Measurements from ENCODE around the gene ARPC1A. TPM values are rescaled to one million over a fixed set of nuclear protein-coding genes. Genes with fewer than 3 reads are reported as not detected.
A peak's percentile ranks its signal among the peaks of the same experiment; 100 is the strongest.
"Not testable (repeated sequence)": the region's sequence is repeated elsewhere in the genome, so short reads cannot be mapped to it uniquely, and the experiment has no call there.

The ARPC1A gene
- total RNA-seq, 2 donors from 2014 or later, result 72.4 to 88.0 TPM

DNA sequence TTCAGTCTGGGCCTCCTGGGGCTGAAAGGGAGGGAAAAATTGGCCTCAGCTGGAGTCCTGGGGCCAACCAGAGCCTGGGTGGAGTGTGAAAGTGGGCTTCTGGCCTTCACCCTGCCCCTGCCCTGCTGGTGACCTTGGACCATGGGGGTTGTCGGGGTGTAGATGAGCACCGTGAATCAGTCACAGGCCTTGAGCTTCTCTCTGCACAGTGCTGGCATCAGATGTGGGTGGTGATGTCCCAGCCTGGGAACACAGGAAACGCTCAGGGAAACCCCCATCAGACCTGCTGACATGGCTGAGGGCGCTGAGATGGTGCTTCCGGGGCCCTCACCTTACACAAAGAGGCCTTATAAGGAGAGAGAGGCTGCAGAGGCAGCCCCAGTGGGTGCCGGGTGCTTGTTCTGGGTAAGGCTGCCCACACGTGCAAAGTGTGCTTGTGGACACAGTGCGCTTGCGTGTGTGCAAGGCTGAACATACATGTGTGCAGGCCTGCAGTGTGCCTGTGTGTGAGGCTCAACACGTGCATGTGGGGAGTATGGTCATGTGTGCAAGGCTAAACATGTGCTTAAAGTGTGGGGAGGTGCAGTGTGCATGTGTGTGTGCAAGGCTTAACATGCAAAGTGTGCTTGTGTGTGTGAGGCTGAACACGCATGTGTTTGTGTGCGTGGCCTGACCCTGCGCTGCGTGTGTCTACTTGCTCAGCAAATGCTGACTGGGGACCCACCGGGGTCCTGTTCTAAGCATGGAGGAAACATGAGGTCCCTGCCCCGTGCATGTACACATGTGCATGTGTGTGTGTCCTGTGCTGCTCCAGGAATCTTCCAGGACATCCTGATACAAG lies 55.3 kb downstream of the ARPC1A start:
- peak overlapping the region; percentile 94 to 96 for H3K27ac Mint-ChIP-seq
- H3K9me3 Mint-ChIP-seq, result no peaks in the 10 kb centered on the region
- H3K27me3 Mint-ChIP-seq, result no peaks in the 10 kb centered on the region
- DNase-seq (ENCODE audit: low spot score) (peak; percentile 91), ATAC-seq (peak; percentile 94 to 97)
- peak overlapping the region; percentile 85 for H3K4me3 Mint-ChIP-seq
- peaks cover 39 to 41% of the 10 kb centered on the region in 2 donors for H3K4me1 Mint-ChIP-seq (ENCODE audit: low read depth in 2 of 2)
- H3K36me3 Mint-ChIP-seq, result peaks cover 15% of the 10 kb centered on the region

DNA sequence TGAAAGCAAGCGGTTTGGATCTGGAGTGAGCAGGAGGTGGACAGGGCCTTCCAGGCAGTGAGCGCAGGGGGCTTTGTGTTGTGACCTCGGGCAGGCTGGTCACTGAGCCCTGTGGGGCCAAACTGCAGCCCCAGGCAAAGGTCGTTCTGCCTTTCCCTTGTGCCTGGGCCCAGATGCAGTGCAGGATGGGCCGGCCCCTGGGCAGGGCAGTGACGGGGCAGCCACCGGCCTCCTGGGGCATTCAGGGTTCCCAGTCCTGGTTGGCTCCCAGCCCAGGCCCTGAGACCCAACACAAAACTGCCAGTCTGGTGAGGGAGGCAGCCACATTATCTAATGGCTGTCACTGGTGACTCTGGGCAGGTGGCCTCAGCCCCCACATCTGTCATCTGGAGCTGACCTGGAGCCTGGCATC lies 56.0 kb downstream of the ARPC1A start:
- no peak for ATAC-seq
- Mint-ChIP-seq H3K27ac (peak overlapping the region; percentile 94 to 96), H3K27me3 (no peaks in the 10 kb centered on the region), H3K4me3 (peak overlapping the region; percentile 85), H3K36me3 (peaks cover 15% of the 10 kb centered on the region), H3K9me3 (no peaks in the 10 kb centered on the region), H3K4me1 (ENCODE audit: low read depth in 2 of 2) (peaks cover 41% of the 10 kb centered on the region in 2 donors)
- DNase-seq (ENCODE audit: low spot score), result no peak

DNA sequence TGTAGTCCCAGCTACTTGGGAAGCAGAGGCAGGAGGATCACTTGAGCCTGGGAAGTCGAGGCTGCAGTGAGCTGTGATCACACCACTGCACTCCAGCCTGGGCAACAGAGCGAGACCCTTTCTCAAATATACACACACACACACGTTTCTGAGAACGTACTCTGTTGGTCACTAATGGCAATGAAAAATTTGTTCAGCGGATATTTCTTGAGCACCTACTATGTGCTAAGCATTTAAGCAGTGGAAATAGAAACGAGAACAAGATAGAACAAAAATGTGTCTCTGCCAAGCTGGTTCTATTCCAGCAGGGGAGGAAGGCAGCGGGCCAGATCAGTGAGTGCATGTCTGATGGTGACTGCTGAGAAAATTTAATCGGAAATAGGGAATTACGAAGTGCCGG lies 57.5 kb downstream of the ARPC1A start:
- H3K9me3 Mint-ChIP-seq, result no peaks in the 10 kb centered on the region
- H3K36me3 Mint-ChIP-seq, result peaks cover 10% of the 10 kb centered on the region
- no peaks in the 10 kb centered on the region for H3K27me3 Mint-ChIP-seq
- DNase-seq (ENCODE audit: low spot score) (no peak), ATAC-seq (no peak)
- peaks cover 33 to 39% of the 10 kb centered on the region in 2 donors for H3K4me1 Mint-ChIP-seq (ENCODE audit: low read depth in 2 of 2)
- peak overlapping the region; percentile 70 to 74 for H3K27ac Mint-ChIP-seq
- H3K4me3 Mint-ChIP-seq, result no peak overlapping the region

DNA sequence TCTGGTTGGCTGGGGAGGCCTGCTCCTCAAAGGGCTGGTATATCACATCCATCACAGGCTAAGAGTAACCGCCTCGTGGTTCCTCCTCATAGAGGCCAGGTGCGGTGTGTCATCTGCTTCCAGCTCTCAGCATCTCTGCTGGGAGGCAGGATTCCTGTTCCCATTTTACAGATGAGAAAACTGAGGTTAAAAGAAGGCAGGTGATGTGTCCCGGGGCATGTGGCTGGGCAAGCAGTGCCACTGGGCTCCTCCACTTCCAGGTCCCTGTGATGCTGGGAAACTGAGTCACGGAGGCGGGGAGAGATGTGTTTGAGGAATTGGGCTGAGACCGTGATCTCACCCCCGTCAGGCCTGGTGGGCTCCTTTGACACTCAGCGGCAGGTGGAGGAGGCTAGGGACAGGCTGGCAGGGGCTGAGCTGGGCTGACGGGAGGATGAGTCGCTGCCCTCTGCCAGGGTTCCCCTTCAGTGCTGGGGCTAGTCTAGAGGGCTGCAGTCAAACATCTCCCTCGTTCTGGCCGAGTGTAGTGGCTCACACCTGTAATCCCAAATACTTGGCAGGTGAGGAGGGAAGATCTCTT lies 58.2 kb downstream of the ARPC1A start:
- no peak for ATAC-seq
- no peaks in the 10 kb centered on the region for H3K9me3 Mint-ChIP-seq
- H3K4me3 Mint-ChIP-seq, result no peak overlapping the region
- no peaks in the 10 kb centered on the region for H3K27me3 Mint-ChIP-seq
- peaks cover 10% of the 10 kb centered on the region for H3K36me3 Mint-ChIP-seq
- peaks cover 31 to 38% of the 10 kb centered on the region in 2 donors for H3K4me1 Mint-ChIP-seq (ENCODE audit: low read depth in 2 of 2)
- DNase-seq (ENCODE audit: low spot score), result no peak
- peak overlapping the region; percentile 70 to 74 for H3K27ac Mint-ChIP-seq

DNA sequence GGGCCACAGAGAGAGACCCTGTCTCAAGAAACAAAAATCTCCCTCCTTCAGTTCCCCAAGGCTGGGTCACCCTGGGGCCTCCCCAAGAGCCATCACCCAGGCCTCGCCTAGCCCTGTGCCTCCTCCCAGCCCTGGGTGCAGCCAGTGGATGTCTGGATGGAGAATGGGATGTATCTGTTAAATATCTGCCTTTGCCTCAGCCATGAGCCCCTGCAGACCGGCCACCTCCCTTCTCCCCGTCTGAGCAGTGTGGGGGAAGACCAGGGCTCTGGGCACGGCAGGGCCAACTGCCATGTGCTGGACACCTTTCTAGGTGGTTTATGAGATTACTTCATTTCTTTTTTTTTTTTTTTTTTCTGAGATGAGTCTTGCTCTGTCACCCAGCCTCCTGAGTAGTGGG lies 58.8 kb downstream of the ARPC1A start:
- Mint-ChIP-seq H3K9me3 (no peaks in the 10 kb centered on the region), H3K27me3 (no peaks in the 10 kb centered on the region), H3K4me1 (ENCODE audit: low read depth in 2 of 2) (peaks cover 24 to 31% of the 10 kb centered on the region in 2 donors), H3K27ac (peak overlapping the region; percentile 50 to 70), H3K4me3 (no peak overlapping the region), H3K36me3 (peaks cover 5% of the 10 kb centered on the region)
- no peak for DNase-seq (ENCODE audit: low spot score)
- no peak for ATAC-seq

DNA sequence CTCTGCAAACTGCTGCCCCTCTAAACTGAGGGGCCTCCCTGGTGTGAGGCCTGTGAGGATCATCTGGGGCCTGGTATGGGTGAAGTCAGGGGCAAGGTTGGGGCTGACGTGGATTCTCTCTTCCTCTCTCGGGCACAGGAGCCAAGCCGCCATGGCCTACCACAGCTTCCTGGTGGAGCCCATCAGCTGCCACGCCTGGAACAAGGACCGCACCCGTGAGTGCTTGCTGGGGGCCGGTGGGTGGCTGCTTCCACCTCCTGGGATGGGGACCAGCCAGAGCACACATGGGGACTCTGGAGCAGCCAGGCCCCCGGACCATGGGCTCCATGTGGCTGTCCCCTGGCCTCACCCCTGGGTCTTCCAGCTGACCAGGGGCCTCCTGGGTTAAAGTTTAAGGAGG lies 59.9 kb downstream of the ARPC1A start:
- ATAC-seq, result no peak
- Mint-ChIP-seq H3K4me3 (no peak overlapping the region), H3K27me3 (no peaks in the 10 kb centered on the region), H3K4me1 (ENCODE audit: low read depth in 2 of 2) (peaks cover 14 to 23% of the 10 kb centered on the region in 2 donors), H3K36me3 (peaks cover 5% of the 10 kb centered on the region), H3K9me3 (no peaks in the 10 kb centered on the region), H3K27ac (peak overlapping the region; percentile 16 to 70)
- no peak for DNase-seq (ENCODE audit: low spot score)

DNA sequence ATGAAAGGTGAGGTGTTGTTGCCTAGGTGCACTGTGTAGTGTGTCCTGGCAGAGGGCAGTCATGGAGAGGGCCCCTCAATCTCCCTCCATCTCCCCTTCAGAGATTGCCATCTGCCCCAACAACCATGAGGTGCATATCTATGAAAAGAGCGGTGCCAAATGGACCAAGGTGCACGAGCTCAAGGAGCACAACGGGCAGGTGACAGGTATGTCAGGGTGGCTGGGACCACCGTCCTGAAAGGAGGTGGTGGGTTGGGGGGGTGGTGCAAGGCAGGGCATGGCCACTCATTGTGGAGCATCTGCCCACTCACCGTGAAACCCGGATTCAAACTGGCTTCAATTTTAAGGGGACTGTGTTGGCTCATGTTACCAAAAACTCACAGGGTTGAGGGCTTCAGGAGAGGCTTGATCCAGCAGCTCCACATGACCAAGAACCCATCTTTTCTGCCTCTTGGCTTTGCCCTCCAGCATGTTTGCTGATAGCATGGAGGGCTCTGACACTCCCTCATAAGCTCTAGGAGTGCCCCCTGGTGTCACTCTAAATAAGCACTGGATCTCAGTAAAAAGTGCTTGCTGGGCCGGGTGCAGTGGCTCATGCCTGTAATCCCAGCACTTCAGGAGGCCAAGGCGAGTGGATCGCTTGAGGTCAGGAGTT lies 61.0 kb downstream of the ARPC1A start:
- H3K9me3 Mint-ChIP-seq, result no peaks in the 10 kb centered on the region
- DNase-seq (ENCODE audit: low spot score) (no peak), ATAC-seq (peak in 1 of 2 donors; percentile 54)
- H3K4me3 Mint-ChIP-seq, result no peak overlapping the region
- H3K27me3 Mint-ChIP-seq, result no peaks in the 10 kb centered on the region
- H3K36me3 Mint-ChIP-seq, result peaks cover 5% of the 10 kb centered on the region
- peak overlapping the region in 1 of 2 donors; percentile 70 for H3K27ac Mint-ChIP-seq
- peaks cover 5 to 13% of the 10 kb centered on the region in 2 donors for H3K4me1 Mint-ChIP-seq (ENCODE audit: low read depth in 2 of 2)

DNA sequence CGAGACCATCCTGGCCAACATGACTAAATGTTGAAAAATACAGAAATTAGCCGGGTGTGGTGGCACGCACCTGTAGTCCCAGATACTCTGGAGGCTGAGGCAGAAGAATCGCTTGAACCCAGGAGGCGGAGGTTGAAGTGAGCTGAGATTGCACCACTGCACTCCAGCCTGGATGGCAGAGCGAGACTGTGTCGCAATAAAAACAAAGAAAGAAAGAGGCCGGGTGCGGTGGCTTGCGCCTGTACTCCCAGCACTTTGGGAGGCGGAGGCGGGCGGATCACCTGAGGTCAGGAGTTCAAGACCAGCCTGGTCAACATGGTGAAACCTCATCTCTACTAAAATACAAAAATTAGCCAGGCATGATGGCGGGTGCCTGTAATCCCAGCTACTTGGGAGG lies 61.5 kb downstream of the ARPC1A start:
- H3K9me3 Mint-ChIP-seq; H3K36me3 Mint-ChIP-seq; H3K4me3 Mint-ChIP-seq; ATAC-seq; H3K27me3 Mint-ChIP-seq; DNase-seq (ENCODE audit: low spot score): not testable (repeated sequence)
- H3K4me1 Mint-ChIP-seq (ENCODE audit: low read depth in 2 of 2), result peaks cover 5 to 16% of the 10 kb centered on the region in 2 donors
- H3K27ac Mint-ChIP-seq, result peak overlapping the region in 1 of 2 donors; percentile 70

DNA sequence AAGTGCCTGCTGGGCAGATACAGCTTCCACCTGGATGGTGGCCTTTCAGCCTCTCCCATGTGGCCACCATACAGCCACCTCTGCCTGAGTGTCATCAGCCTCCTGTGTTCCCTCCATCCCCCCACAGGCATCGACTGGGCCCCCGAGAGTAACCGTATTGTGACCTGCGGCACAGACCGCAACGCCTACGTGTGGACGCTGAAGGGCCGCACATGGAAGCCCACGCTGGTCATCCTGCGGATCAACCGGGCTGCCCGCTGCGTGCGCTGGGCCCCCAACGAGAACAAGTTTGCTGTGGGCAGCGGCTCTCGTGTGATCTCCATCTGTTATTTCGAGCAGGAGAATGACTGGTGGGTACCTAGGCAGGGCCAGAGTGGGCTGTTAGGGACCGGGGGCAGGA lies 62.2 kb downstream of the ARPC1A start:
- ATAC-seq (no peak), DNase-seq (ENCODE audit: low spot score) (no peak)
- H3K4me3 Mint-ChIP-seq, result no peak overlapping the region
- H3K27me3 Mint-ChIP-seq, result no peaks in the 10 kb centered on the region
- H3K4me1 Mint-ChIP-seq (ENCODE audit: low read depth in 2 of 2), result peaks cover 5 to 16% of the 10 kb centered on the region in 2 donors
- H3K9me3 Mint-ChIP-seq, result no peaks in the 10 kb centered on the region
- no peak overlapping the region for H3K27ac Mint-ChIP-seq
- peaks cover 5% of the 10 kb centered on the region for H3K36me3 Mint-ChIP-seq

DNA sequence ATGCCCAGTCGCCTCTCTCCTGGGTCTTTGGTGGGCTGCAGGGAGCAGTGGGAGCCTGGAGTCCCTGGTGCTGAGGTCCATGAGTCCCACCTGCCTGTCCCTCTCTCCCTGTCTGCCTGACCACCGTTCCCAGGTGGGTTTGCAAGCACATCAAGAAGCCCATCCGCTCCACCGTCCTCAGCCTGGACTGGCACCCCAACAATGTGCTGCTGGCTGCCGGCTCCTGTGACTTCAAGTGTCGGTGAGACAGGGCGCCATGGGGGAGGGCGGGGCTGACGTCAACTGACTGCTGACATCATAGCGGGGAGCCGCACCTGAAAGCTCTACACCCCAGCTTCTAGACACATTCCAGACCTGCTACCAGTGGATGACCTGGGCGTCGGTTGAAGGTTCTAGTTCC lies 64.1 kb downstream of the ARPC1A start:
- DNase-seq (ENCODE audit: low spot score) (no peak), ATAC-seq (no peak)
- H3K9me3 Mint-ChIP-seq, result no peaks in the 10 kb centered on the region
- no peak overlapping the region for H3K4me3 Mint-ChIP-seq
- H3K27me3 Mint-ChIP-seq, result no peaks in the 10 kb centered on the region
- H3K36me3 Mint-ChIP-seq, result no peaks in the 10 kb centered on the region
- H3K4me1 Mint-ChIP-seq (ENCODE audit: low read depth in 2 of 2), result peaks cover 9 to 16% of the 10 kb centered on the region in 2 donors
- no peak overlapping the region for H3K27ac Mint-ChIP-seq

DNA sequence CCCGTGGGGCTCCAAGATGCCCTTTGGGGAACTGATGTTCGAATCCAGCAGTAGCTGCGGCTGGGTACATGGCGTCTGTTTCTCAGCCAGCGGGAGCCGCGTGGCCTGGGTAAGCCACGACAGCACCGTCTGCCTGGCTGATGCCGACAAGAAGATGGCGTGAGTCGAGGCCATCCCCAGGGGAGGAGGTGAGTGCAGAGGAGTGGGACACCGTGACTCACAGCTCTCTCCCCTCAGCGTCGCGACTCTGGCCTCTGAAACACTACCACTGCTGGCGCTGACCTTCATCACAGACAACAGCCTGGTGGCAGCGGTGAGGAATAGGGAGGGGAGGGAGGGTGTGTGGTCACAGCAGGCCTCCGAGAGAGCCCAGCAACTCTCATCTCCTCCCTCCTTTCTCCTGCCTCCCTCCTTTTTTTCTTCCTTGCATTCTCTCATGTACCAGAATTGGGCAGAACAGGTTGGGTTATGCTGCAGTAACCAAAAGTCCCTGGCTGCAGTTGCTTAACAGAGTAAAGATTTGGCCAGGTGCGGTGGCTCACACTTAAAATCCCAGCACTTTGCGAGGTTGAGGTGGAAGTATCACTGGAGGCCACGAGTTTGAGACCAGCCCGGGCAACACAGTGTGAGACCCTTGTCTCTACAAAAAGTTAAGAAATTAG lies 65.4 kb downstream of the ARPC1A start:
- H3K27ac Mint-ChIP-seq, result peak overlapping the region in 1 of 2 donors; percentile 16
- peaks cover 9 to 15% of the 10 kb centered on the region in 2 donors for H3K4me1 Mint-ChIP-seq (ENCODE audit: low read depth in 2 of 2)
- no peak overlapping the region for H3K4me3 Mint-ChIP-seq
- DNase-seq (ENCODE audit: low spot score) (no peak), ATAC-seq (no peak)
- no peaks in the 10 kb centered on the region for H3K27me3 Mint-ChIP-seq
- H3K9me3 Mint-ChIP-seq, result no peaks in the 10 kb centered on the region
- no peaks in the 10 kb centered on the region for H3K36me3 Mint-ChIP-seq

DNA sequence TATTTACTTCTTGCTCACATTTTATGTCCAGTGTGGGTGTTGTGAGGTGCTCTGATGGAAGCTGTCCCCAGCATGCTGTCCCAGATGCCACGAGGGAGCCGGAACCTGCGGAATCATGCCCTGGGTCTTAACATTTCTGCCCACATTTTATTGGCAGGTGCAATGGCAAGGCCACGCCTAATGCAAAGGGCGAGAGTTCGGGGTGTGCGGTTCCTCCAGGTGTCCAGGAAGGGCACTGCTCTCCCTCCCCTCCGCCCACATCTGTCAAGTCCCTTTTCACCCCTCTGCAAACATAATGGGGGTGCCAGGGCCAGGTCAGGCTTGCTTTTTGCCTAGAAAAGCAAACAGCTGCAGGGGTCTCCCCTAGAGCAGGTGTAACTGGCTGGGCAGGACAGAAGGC lies 66.3 kb downstream of the ARPC1A start:
- no peaks in the 10 kb centered on the region for H3K27me3 Mint-ChIP-seq
- peaks cover 9 to 12% of the 10 kb centered on the region in 2 donors for H3K4me1 Mint-ChIP-seq (ENCODE audit: low read depth in 2 of 2)
- peak overlapping the region in 1 of 2 donors; percentile 16 for H3K27ac Mint-ChIP-seq
- H3K36me3 Mint-ChIP-seq, result no peaks in the 10 kb centered on the region
- ATAC-seq (no peak), DNase-seq (ENCODE audit: low spot score) (no peak)
- peak overlapping the region; percentile 53 for H3K4me3 Mint-ChIP-seq
- no peaks in the 10 kb centered on the region for H3K9me3 Mint-ChIP-seq

DNA sequence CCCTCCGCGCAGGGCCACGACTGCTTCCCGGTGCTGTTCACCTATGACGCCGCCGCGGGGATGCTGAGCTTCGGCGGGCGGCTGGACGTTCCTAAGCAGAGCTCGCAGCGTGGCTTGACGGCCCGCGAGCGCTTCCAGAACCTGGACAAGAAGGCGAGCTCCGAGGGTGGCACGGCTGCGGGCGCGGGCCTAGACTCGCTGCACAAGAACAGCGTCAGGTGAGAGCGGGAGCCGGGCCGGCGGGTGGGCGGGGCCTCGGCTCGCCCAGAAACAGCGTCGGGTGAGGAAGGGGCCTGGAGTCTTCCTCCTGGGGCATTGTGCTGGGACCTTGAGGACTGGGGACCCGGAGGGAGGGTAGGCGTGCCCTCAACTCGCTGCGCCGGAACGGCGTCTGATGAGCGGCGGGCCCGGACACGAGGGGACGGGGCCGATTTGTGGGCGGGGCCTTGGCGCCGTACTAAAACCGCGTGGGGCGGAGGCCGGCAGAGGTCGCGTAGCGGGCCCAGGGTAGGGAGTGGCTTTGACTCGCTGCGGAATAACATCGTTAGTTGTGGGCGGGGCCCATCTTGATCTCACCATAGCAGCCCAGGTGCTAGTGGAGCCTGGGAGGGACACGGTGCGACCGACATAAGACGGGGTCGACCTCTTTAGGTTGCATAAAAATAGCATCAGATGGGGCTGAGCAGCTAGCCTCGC lies 67.1 kb downstream of the ARPC1A start:
- Mint-ChIP-seq H3K4me3 (peak overlapping the region; percentile 70), H3K27me3 (no peaks in the 10 kb centered on the region), H3K9me3 (no peaks in the 10 kb centered on the region), H3K27ac (peak overlapping the region; percentile 62 to 76), H3K4me1 (ENCODE audit: low read depth in 2 of 2) (peaks cover 9 to 14% of the 10 kb centered on the region in 2 donors), H3K36me3 (no peaks in the 10 kb centered on the region)
- peak; percentile 82 for DNase-seq (ENCODE audit: low spot score)
- ATAC-seq, result peak; percentile 91 to 93

Data from natural killer cell treated with Interleukin-12 subunit alpha and Interleukin-12 subunit beta and Interleukin-15 and Interleukin-18, amount 100 ng/mL, for 72 hours (primary cell).